NCI-H82 (cell line): ENCODE data around the gene SMIM14.
"Not testable (repeated sequence)": the region's sequence is repeated elsewhere in the genome, so short reads cannot be mapped to it uniquely, and the experiment has no call there.

Experiments used
- DNase-seq: peaks from one replicate; lab custom pipeline; 2025; lab: John Stamatoyannopoulos, UW

Gene SMIM14

DNA sequence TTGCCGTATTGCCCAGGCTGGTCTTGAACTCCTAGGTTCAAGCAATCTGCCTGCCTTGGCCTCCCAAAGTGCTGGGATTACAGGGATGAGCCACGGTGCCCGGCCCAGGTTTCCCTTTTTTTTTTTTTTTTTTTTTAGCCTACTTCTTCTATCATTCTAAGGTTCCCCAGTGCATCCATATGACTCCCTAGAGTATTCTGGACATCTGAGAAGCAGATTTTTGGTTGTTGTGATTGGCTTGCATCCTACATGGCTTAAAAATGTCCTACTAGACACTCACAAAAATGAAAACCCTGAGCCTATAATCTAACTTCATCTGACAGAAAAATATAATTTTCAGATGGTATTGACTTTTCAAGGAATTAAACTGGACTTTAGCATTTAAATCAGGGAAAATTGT, 41.7 kb downstream of the SMIM14 start:
- no peak for DNase-seq

DNA sequence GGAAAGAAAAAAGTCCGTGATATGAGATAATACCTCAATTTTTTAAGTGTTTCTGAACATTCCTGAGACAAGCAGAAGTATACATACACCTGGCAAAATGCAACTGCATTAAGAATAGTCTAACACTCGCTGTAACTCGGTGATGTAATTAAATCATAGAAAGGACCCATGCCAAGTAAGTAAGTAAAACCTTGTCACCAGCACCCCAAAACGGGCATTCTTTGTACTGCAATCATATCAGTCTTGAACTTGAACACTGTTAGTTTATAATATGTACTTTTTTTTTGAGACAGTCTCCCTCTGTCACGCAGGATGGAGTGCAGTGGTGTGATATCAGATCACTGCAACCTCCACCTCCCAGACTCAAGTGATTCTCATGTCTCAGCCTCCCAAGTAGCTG, 47.4 kb downstream of the SMIM14 start:
- DNase-seq = peak; percentile 0

DNA sequence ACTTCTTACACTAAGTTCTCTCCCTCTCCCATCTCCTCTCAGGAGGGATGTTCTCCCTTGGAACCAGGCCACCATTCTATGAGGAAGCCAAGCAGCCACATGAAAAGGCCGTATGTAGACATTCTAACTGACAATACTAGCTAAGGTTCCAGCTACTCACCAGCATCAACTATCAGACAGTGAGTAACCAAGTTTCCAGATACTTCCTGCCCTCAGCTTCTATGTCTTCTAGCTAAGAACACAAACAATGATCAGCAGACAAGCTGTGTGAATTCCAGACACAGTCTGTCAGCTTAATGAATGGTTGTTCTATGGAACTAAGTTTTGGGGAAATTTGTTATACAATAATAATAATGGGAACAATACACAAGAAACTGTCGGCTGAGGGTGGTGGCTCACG, 50.8 kb downstream of the SMIM14 start:
- DNase-seq = no peak

DNA sequence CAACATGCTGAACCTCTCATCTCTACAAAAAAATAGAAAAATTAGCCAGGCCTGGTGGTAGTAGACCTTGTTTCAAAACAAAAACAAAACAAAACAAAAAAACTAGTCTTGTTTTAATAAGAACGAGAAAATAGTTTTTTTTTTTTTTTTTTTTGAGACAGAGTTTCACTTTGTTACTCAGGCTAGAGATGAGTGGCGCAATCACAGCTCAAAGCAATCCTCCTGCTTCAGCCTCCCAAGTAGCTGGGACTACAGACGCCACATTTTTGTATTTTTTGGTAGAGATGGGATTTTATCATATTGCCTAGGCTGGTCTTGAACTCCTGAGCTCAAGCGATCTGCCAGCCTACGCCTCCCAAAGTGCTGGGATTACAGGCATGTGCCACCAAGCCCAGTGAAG, 63.7 kb downstream of the SMIM14 start:
- no peak for DNase-seq

DNA sequence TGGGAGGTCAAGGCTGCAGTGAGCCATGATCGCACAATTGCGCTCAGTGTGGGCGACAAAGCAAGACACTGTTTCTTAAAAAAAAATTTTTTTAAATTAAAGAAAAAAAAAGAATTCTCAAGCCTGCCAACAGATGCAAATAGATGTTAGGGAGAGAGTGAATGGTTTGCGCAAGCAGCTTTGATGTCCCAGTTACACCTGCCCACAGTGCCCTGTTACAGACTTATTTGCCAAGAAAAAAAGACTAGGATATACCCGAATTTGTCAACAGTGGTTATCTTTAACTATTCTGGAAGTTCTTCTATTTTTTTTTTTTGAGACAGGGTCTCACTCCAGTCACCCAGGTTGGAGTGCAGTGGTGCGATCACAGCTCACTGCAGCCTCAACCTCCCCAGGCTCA, 67.2 kb downstream of the SMIM14 start:
- no peak for DNase-seq

DNA sequence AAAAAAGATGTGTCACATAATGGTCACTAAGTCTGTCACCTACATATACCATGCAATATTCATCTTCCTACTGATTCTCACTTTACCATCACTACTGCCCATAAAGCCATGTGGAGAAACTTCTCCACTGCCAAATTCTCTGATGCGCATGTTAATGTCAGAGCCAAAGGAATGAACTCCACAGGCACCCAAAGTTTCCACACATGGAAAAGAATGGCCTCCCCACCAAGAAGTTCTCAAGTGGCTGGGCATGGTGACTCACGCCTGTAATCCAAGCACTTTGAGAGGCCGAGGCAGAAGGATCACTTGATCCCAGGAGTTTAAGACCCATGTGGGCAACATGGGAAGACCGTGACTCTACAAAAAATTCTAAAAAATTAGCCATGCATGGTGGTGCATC, 67.6 kb downstream of the SMIM14 start:
- DNase-seq = no peak

DNA sequence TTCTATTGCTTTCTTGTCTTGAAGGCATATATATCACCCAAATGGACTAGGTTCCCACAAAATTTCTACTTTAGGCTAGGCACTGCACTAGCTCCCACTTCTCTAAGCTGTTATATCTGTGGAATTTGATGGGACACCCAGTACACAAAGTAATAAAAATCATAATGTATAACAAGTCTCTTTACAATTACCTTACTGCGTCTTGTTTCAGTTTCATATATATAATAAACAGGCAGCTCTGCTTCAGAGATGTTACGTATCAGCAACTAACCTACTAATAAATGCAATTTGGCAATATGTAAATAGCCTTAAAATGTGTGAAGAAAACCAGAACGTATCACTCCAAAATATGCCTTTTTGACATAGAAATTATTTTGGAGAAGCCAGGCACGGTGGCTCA, 69.5 kb downstream of the SMIM14 start:
- no peak for DNase-seq

DNA sequence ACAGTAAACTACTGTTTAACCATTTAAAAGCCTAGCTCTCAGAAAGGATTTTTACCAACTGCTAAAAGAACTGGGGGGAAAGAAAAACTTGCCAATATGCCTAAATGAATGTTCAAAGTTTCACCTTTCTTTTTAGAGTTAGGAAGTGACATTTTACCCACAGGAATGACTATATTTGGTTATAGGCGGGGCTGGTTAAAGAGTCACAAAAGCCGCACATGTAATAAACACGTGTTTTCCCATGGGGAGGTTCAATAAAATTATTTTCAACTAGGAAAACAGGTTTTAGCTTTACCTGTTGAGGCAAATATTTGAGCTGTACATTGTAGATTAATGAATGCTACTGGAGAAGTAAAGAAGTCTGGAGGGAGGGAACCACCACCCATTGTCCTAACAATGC, 69.9 kb downstream of the SMIM14 start:
- no peak for DNase-seq

DNA sequence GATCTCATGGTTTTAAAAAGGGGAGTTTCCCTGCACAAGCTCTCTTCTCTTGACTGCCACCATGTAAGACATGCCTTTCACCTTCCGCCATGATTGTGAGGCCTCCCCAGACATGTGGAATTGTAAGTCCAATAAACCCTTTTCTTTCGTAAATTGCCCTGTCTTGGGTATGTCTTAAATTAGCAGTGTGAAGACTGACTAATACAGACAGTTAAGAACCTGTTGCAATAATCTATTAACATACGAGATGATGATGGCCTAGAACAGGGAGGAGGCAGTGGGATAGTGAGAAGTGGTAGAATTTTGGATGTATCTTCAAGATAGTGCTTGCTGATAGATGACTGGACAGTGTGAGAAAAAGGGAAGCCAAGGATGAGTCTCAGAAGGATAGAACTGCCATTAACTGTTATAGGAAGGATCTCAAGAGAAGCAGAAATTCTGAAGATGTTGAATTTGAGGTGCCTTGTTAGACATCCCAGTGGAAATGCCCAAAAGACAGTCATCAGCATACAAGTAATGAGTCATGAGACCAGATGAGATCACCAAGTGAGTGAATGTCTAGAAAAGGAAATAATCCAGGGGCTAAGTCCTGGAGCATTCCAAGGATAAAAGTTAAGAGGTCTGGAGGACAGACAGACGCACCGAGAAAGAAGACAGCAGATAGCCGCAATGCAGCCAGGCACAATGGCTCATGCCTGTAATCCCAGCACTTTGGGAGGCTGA, 72.6 kb downstream of the SMIM14 start:
- no peak for DNase-seq

DNA sequence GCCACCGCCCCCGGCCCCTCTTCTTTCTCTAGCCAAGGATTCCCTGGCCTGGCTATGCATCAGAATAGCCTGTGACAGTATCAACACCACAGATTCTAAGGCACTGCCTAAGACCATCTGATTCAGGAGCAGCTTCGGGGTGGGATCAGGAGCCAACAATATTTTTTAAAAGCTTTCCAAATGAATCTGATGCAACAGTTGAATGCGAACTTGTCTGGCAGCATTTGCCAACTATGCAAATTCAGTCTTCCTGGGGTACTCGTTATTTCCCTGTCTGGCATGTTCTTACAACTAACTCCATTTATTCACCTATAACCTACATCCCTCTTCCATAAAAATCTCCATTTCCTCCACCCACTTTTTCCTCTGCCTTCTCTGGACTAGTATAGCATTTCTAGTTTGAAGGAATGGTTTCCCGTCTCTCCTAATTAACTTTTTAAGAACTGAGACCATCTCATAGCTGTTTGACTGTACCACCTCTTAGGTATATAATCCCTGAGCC, 75.3 kb downstream of the SMIM14 start:
- DNase-seq = no peak

DNA sequence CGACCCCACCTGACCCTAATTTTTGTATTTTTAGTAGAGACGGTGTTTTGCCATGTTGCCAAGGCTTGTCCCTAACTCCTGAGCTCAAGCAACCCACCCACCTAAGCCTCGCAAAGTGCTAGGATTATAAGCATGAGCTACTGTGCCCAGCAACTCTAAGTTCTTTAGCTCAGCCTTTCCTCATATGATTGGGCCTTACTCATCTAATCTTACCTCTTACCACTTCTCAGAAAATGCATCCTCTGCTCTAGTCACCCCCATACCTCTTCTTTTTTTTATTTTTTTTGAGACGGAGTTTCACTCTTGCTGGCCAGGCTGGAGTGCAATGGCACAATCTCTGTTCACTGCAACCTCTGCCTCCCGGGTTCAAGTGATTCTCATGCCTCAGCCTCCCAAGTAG, 75.9 kb downstream of the SMIM14 start:
- DNase-seq = no peak

DNA sequence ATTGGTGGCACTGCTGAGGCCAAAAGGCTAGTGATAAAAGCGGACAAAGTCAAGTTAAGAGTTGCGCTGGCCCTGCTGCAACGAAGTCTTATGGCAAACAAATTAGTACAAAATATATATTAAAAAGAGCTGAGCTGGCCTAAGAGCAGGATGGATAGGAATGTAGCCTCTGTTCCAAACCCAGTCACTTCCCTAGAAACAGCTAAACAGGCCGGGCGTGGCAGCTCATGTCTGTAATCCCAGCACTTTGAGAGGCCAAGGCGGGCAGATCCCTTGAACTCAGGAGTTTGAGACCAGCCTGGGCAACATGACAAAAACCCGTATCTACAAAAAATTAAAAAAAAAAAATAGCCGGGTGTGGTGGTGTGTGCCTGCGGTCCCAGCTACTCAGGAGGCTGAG, 79.0 kb downstream of the SMIM14 start:
- no peak for DNase-seq

DNA sequence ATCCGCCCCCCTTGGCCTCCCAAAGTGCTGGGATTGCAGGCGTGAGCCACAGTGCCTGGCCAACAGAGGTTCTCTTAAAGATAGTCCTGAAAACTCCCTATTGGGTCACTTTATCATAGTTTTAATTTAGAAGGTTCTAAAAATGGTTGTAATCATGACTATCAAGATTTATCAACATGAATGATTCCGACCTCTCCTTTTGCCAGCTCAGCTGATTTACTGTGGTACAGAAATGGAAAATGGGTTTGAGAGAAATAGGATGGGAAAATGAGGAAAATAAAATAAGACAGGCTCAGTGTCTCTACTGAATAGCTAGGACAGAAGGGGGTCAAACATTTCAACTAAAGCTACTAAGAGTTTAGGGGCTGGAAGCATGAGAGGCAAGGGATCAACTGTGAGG, 83.2 kb downstream of the SMIM14 start:
- DNase-seq = no peak

DNA sequence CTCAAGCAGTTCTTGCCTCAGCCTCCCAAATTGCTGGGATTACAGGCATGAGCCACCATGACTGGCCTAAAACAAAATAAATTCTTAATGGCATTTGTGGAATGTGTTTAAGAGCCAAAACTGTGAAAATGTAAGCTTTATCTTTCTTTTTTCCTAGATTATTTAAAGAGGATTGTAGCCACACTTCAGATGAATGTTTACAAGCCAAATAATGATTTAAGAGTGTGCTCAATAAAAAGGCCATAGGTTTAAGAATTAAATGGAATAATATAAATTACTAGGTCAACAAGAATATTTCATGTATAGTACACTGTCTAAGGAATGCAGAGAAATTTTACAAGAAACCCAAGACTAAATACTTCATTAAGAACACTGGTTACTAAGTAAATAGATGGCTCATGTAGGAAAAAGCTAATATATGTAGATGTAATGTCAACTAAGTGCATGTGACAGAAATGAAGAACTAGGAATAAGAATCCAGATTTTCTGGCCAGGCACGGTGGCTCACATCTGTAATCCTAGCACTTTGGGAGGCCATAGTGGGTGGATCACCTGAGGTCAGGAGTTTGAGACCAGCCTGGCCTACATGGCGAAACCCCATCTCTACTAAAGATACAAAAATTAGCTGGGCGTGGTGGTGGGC, 90.1 kb downstream of the SMIM14 start:
- no peak for DNase-seq

DNA sequence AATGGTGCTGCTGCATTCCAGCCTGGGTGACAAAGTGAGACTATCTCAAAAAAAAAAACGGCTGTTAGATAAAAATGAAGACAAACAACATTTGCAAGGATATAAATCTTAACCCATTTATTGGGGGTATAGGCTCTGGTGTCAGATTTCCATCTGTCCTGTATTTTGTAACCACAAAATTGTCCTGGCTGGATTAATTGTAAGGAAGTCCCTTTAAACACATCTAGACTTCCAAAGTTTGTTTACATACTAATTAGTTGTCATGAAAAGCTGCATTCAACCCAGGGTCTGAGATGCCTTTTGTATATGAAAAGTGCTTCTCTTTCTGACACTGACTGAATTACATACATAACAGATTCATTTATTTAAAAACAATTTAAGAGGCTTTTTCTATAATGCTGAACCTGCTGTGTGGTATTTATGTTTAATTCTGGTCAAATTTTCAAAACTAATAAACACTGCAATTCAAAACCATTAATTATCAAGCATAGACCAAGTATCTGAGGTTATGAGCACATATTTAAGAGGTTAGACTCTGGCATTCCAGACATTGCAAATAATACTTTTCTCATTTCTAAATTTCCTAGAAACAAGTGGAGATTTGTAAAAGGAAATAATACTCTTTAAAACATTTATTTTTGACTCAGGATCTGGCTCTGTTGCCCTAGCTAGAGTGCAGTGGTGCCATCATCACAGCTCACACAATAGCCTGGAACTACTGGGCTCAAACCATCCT, 93.9 kb downstream of the SMIM14 start:
- DNase-seq = no peak

DNA sequence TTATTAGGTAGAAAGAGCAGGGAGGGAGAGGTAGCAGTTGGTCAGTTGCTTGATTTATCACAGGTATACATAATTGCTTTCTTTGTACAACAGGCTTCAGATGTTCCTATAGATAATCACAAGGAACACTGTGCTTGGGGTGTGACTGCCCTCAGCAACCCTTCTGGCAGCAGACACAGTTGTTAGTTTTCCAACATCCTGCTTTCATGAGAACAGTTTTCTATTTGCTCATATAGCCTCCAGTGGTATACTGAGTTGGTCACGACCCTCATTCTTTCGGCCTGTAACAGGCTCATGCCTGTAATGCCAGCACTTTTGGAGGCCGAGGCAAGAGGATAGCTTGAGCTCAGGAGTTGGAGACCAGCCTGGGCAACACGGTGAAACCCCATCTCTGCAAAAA, 94.6 kb downstream of the SMIM14 start:
- not testable (repeated sequence) for DNase-seq

DNA sequence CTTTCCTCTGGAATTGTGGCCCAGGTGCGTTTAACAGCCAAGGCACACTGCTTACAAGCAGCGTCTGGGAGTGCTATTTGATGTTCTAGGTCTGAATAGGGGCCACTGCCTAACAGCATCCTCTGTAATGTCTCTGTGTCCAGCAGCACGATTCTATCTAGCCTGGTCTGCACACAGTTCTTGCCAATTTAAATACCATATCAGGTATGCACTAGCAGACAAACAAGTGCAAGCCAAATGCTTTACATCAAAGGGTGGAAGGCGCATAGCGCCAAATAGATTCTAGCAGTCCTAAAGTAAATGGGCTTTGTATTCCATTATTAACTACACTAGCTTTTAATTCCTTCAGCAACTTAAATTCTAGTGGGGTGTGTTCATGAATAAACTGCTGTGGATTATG, 95.6 kb downstream of the SMIM14 start:
- DNase-seq = no peak

DNA sequence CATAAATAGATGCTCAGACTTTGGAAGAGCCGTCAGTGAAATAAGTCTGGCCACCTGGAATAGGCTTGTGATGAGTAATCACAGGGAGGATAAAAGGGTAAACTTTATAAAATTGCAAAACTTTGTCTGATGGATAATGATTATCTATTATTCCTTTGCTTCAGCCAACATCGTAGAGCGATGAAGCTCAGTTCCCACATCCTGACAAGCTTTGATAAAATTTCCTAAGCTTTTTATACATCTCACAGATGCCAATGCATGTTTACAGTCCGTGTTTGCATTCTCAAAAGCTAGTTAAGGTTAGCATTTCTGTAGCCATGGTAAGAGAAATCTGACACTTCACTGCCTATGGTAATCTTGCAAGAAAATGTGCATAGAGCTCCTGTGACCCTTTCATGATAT, 96.1 kb downstream of the SMIM14 start:
- DNase-seq = no peak

DNA sequence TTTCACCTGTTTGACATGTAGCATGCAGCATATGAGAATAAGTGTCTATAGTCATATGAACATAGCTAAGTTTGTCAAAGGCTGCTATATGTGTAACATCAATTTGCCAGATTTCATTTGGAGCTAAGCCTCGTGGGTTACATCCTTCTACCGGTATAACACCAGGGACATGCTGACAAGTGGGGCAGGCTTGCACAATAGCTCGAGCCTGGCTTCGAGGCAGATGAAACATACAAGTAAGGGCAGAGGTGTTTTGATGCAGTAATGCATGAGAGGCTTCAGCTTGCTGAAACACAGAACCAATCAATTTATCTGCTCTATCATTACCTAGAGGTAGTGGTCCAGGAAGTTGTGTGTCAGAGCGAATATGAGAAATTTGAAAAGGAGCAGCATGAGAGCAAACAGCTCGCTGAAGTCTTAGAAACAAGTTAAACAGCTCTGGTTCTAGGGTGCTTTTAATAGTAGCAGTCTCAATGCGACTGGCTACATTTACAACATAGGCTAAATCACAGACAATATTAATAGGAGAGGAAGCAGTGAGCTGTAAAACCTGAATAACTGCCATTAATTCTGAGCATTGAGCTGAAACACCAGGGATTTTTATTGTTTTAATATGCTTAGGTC, 96.6 kb downstream of the SMIM14 start:
- DNase-seq = no peak

DNA sequence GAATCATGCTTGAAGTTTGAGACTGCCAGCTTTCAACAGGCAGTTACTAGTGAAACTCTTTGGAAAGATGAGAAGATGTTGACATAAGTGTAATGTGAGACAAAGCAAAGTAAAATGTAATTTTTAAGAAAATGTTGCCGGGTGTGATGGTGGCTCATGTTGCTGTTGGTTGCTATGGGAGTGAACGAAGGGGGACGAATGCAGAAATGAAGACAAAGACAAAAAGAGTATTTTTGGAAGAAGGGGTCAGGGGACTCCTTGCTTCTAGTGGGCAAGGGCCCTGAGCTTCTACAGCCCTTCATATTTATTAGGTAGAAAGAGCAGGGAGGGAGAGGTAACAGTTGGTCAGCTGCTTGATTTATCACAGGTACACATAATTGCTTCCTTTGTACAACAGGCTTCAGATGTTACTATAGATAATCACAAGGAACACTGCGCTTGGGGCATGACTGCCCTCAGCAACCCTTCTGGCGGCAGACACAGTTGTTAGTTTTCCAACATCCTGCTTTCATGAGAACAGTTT, 99.5 kb downstream of the SMIM14 start:
- DNase-seq = no peak

DNA sequence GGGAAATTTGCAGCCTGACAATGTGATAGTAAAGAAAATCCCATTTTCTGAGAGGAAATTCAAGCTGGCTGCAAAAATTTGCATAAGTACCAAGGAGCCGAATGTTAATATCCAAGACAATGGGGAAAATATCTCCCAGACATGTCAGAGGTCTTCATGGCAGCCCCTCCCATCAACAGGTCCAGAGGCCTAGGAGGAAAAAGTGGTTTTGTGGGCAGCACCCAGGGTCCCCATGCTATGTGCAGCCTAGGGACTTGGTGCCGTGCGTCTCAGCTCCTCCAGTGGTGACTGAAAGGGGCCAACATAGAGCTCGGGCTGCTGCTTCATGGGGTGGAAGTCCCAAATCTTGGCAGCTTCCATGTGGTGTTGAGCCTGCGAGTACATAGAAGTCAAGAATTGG, 105.1 kb downstream of the SMIM14 start:
- no peak for DNase-seq

DNA sequence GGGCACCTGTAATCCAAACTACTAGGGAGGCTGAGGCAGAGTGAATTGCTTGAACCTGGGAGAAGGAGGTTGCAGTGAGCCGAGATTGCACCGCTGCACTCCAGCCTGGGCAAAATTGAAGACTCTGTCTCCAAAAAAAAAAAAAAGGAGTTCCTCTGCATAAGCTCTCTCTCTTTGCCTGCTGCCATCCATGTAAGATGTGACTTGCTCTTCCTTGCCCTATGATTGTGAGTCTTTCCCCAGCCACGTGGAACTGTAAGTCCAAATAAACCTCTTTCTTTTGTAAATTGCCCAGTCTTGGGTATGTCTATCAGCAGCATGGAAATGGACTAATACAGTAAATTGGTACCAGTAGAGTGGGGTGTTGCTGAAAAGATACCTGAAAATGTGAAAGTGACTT, 106.4 kb downstream of the SMIM14 start:
- DNase-seq = not testable (repeated sequence)
